NCI-H748 treated with DMSO at 0.1 percent for 48 hours (cell line): ENCODE measurements around the gene APLP1.
"Not testable (repeated sequence)": the region's sequence is repeated elsewhere in the genome, so short reads cannot be mapped to it uniquely, and the experiment has no call there.

Source experiments
- DNase-seq: peaks from one replicate; lab custom pipeline; 2025; lab: John Stamatoyannopoulos, UW

APLP1 gene

GRCh38 chr19:35904311-35905068 lies 36.1 kb downstream of the APLP1 start:
- DNase-seq: no peak

DNA sequence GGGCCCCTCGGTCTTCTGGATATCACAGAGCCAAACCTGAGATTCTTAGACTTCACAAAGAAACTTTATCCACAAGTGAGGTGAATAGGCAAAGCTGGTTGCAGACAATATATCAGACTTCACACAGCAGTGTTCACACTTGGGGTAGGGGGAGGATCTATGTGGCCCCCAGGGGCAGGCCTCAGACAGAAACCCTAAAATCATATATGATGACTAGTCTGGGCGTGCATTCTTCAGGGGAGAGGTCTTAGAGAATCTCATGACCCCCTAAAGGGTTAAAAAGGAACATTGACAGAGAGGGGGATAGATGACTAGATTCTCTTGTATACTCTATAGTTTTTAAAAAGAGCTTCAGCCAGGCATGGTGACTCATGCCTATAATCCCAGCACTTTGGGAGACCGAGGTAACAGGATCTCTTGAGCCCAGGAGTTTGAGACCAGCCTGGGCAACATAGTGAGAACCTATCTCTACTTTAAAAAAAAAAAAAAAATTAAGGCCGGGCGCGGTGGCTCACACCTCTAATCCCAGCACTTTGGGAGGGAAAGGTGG lies 36.9 kb downstream of the APLP1 start:
- DNase-seq: no peak

DNA sequence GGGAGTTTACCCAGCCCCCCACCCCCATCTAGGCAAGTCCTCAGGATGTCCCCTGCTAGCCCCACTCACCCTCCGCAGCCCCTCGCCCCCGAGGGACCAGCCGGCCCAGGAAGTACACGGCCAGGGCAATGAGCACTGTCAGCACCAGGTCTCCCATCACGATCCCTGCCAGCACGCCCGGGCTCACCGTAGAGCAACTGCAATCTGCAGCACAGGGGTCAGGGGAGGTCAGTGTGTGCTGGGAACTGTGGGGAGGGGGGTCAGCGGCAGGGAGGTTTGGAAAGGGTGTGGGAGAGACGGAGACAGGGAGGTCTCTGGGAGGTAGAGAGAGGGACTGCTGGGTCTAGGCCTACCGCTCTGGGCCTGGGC lies 39.0 kb downstream of the APLP1 start:
- DNase-seq: no peak

GRCh38 chr19:35908010-35908441 lies 39.7 kb downstream of the APLP1 start, which contains the start of gene TYROBP:
TSS of gene TYROBP (minus strand) at chr19:35908295. CDS start at chr19:35908228, 67 bp downstream.
- no peak for DNase-seq

DNA sequence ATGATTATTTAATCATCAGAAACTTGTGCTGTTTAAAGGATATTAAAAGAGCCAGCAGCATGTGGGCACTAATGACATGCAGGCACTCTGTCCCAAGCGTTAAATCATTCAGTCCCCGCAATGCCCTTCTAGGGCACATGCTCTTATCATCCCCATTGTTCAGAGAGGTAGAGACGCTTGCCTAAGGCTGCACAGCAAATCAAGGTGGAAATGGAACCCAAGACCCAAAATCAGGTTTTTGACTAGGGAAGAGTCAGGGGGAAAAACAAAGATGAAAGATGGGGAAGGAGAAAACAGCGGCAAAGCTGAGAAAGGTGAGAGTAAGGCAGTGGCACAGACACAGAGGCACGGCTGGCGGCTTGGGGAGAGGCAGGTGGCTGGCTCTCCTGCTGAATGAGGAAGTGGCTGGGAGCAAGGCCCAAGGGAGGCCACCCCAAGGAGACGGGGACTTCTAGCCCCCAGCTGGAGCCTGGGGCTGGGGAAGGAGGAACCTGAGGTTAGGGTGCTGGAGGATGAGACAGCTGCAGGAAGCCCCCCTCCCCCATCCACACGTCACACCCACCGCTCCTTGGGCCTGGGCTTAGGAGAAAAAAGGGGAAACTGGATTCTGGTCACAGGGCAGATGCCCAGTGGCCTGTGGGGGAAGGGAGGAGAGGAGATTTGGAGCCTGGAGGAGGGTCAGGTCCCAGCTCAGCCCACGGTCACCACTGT lies 40.8 kb downstream of the APLP1 start:
- no peak for DNase-seq

- DNase-seq: no peak
These were observed 41.3 kb downstream of the APLP1 start for GRCh38 chr19:35909684-35910035.

- not testable (repeated sequence) for DNase-seq
These were observed 42.0 kb downstream of the APLP1 start for GRCh38 chr19:35910355-35910754.

DNA sequence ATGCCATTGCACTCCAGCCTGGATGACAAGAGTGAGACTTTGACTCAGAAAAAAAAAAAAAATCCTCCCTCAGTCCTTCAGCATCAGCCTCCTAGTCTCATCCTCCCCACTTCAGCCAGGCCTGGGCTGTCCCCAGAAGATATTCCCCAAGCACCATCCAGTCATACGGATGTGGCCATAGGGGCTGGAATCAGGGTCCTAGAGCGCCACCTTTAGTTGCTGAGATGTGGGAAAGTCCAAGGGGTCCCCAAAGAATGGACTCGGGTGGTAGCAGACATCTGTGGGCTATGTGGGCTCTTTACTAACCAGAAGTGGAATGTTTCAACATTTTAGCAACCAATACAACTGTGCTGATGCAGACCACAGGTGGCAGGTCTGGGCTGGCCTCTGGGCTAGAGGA lies 42.8 kb downstream of the APLP1 start:
- no peak for DNase-seq

- no peak for DNase-seq
These were observed 43.4 kb downstream of the APLP1 start for GRCh38 chr19:35911790-35912189.

DNA sequence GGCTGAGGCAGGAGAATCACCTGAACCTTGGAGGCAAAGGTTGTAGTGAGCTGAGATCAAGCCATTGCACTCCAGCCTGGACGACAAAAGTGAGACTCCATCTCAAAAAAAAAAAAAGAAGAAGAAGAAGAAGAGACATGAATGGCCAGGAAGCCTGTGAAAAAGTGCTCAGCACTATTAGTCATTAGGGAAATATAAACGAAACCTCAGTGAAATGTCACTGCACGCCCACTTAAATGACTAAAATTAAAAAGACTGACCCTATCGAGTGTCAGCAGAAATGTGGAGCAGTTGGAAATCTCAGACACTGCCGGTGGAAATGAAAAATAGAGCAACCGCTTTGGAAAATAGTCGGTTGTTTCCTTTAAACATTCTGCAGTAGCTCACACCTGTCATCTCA lies 45.2 kb downstream of the APLP1 start:
- no peak for DNase-seq

GRCh38 chr19:35915443-35915842 lies 47.1 kb downstream of the APLP1 start:
- DNase-seq: no peak

DNA sequence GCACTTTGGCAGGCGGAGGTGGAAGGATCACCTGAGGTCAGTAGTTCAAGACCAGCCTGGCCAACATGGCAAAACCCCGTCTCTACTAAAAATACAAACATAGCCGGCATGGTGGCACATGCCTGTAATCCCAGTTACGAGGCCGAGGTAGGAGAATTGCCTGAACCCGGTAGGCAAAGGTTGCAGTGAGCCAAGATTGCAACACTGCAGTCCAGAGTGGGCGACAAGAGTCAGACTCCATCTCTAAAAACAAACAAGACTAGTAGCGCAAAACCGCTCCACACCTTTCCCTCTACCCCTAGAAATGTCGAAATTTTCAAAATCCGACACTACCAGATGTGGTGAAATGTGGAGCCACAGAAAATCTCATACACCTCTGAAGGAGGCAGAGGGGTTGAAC lies 50.9 kb downstream of the APLP1 start:
- DNase-seq: no peak

GRCh38 chr19:35921012-35921411 lies 52.6 kb downstream of the APLP1 start:
- DNase-seq: no peak

DNA sequence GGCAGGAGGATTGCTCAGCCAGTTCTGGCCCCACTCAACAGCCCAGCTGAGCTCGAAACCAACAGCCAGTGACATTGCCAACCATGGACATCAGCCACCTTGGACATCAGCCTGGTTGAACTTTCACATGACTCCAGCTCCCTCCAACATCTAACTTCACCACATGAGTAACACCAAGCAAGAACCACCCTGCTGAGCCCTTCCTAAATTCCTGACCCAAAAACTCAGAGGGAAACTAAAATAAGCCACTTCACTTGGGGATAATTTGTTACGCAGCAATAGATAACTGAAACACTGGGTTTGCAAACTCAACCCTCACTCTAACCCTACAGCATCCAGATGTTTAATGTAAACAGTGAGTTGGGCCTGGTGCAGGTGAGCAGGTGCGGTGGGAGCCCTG lies 57.1 kb downstream of the APLP1 start:
- DNase-seq: no peak

- DNase-seq: no peak
These were observed 60.1 kb downstream of the APLP1 start for GRCh38 chr19:35928507-35928906.
